ENCODE measurements around the gene PILRB. TPM values are rescaled to one million over a fixed set of nuclear protein-coding genes. Genes with fewer than 3 reads are reported as not detected.
A peak's percentile ranks its signal among the peaks of the same experiment; 100 is the strongest.
"Not testable (repeated sequence)": the region's sequence is repeated elsewhere in the genome, so short reads cannot be mapped to it uniquely, and the experiment has no call there.

Gene PILRB
- total and polyA plus RNA-seq, 9 of the 15 experiments (the other 6 are each of a cell fraction or from before 2014, with no cell fraction given): 6.2 to 94.6 (median 37.0) TPM

GRCh38 chr7:100335566-100336466 is 22.1 kb upstream of the PILRB start (continued):
- TF ChIP-seq, protein P1, sequence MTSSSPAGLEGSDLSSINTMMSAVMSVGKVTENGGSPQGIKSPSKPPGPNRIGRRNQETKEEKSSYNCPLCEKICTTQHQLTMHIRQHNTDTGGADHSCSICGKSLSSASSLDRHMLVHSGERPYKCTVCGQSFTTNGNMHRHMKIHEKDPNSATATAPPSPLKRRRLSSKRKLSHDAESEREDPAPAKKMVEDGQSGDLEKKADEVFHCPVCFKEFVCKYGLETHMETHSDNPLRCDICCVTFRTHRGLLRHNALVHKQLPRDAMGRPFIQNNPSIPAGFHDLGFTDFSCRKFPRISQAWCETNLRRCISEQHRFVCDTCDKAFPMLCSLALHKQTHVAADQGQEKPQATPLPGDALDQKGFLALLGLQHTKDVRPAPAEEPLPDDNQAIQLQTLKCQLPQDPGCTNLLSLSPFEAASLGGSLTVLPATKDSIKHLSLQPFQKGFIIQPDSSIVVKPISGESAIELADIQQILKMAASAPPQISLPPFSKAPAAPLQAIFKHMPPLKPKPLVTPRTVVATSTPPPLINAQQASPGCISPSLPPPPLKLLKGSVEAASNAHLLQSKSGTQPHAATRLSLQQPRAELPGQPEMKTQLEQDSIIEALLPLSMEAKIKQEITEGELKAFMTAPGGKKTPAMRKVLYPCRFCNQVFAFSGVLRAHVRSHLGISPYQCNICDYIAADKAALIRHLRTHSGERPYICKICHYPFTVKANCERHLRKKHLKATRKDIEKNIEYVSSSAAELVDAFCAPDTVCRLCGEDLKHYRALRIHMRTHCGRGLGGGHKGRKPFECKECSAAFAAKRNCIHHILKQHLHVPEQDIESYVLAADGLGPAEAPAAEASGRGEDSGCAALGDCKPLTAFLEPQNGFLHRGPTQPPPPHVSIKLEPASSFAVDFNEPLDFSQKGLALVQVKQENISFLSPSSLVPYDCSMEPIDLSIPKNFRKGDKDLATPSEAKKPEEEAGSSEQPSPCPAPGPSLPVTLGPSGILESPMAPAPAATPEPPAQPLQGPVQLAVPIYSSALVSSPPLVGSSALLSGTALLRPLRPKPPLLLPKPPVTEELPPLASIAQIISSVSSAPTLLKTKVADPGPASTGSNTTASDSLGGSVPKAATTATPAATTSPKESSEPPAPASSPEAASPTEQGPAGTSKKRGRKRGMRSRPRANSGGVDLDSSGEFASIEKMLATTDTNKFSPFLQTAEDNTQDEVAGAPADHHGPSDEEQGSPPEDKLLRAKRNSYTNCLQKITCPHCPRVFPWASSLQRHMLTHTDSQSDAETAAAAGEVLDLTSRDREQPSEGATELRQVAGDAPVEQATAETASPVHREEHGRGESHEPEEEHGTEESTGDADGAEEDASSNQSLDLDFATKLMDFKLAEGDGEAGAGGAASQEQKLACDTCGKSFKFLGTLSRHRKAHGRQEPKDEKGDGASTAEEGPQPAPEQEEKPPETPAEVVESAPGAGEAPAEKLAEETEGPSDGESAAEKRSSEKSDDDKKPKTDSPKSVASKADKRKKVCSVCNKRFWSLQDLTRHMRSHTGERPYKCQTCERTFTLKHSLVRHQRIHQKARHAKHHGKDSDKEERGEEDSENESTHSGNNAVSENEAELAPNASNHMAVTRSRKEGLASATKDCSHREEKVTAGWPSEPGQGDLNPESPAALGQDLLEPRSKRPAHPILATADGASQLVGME (CRISPR knock-in tag; IDR thresholded peaks at IDR 0.05): 0 out of 2 replicates have a peak, but pooled peaks have one; percentile 43
- TF ChIP-seq NBN (IDR thresholded peaks at IDR 0.05; ENCODE audit: low read depth): peak; percentile 74; the same call in 1 of the 2 replicates
- TF ChIP-seq NCOR1 (IDR thresholded peaks at IDR 0.05): peak; percentile 36
- TF ChIP-seq GATAD2B (IDR thresholded peaks at IDR 0.05; ENCODE audit: borderline replicate concordance): peak; percentile 41; the same call in 1 of the 2 replicates
- peak; percentile 98 for TF ChIP-seq NRF1 (conservative IDR thresholded peaks at IDR 0.05 in 1 of 2, IDR thresholded peaks at IDR 0.05 in 1 of 2)
- TF ChIP-seq SIN3A (IDR thresholded peaks at IDR 0.05; ENCODE audit: borderline replicate concordance in 2 of 2, control insufficient read depth in 1 of 2, low read depth in 2 of 2, low read length in 2 of 2): peak; percentile 61 to 65; a peak in 2 of 4 replicates
- peak in 1 of 2 experiments; percentile 96; a peak in 2 of 4 replicates for TF ChIP-seq HDAC1 (IDR thresholded peaks at IDR 0.05)
- TF ChIP-seq, protein P2, sequence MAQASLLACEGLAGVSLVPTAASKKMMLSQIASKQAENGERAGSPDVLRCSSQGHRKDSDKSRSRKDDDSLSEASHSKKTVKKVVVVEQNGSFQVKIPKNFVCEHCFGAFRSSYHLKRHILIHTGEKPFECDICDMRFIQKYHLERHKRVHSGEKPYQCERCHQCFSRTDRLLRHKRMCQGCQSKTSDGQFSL (CRISPR knock-in tag; IDR thresholded peaks at IDR 0.05): peak; percentile 18; the same call in 1 of the 2 replicates
- TF ChIP-seq, protein P2 (tag; IDR thresholded peaks at IDR 0.05): not testable (repeated sequence)
- TF ChIP-seq MTA3 (IDR thresholded peaks at IDR 0.05; ENCODE audit: borderline replicate concordance): peak; percentile 95; the same call in 1 of the 2 replicates
- peak; percentile 69; the same call in 1 of the 2 replicates for TF ChIP-seq NFRKB (IDR thresholded peaks at IDR 0.05; ENCODE audit: low read depth)
- TF ChIP-seq, protein P3, sequence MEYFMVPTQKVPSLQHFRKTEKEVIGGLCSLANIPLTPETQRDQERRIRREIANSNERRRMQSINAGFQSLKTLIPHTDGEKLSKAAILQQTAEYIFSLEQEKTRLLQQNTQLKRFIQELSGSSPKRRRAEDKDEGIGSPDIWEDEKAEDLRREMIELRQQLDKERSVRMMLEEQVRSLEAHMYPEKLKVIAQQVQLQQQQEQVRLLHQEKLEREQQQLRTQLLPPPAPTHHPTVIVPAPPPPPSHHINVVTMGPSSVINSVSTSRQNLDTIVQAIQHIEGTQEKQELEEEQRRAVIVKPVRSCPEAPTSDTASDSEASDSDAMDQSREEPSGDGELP (CRISPR knock-in tag; IDR thresholded peaks at IDR 0.05; ENCODE audit: borderline replicate concordance): peak; percentile 80
- TF ChIP-seq KDM4B (IDR thresholded peaks at IDR 0.05; ENCODE audit: borderline replicate concordance in 2 of 2, low read depth in 1 of 2): peak in 1 of 2 experiments; percentile 78; a peak in 1 of 4 replicates
- peak; percentile 92 for TF ChIP-seq SIN3B (IDR thresholded peaks at IDR 0.05; ENCODE audit: low read depth)
- peak; percentile 91 for TF ChIP-seq L3MBTL2 (IDR thresholded peaks at IDR 0.05)
- peak; percentile 63; the same call in 1 of the 2 replicates for TF ChIP-seq ERF (CRISPR knock-in tag; IDR thresholded peaks at IDR 0.05)
- not testable (repeated sequence) for TF ChIP-seq JUN (IDR thresholded peaks at IDR 0.05; ENCODE audit: borderline replicate concordance, low read depth, low read length)
- peak; percentile 83; the same call in 1 of the 2 replicates for TF ChIP-seq JUN (CRISPR knock-in tag; IDR thresholded peaks at IDR 0.05; ENCODE audit: borderline replicate concordance)
- TF ChIP-seq ZNF431 (CRISPR knock-in tag; IDR thresholded peaks at IDR 0.05): peak; percentile 66; the same call in 1 of the 2 replicates
